IMR-90 (cell line): ENCODE results near the gene AOPEP. TPM values are rescaled to one million over a fixed set of nuclear protein-coding genes. Genes with fewer than 3 reads are reported as not detected.
A peak's percentile ranks its signal among the peaks of the same experiment; 100 is the strongest.

Experiments
- ATAC-seq: fragments of 200-7000 bp; cut with Tn5 transposase; 2 replicates; pipeline ENCODE4 v1.9.1; 2020; ENCODE audit warnings: low read depth, mild to moderate bottlenecking, moderate library complexity
- BruUV-seq: library from RNA; stranded (reverse); fragments of 400-500 nt; replicated peaks from 2 replicates; lab custom pipeline; 2021; lab: Mats Ljungman, UMichigan
- CTCF ChIA-PET: fragments of 300-600 bp; formaldehyde crosslinking; extraction: SDS; loops from one replicate; lab custom pipeline; 2021; ENCODE audit warnings: antibody characterized with exemption; lab: Yijun Ruan, JAX
- POLR2A ChIA-PET: fragments of 300-600 bp; sonication (Branson Sonifier 250); formaldehyde crosslinking; loops from one replicate; lab custom pipeline; 2022; ENCODE audit warnings: antibody characterized with exemption; ENCODE audit not compliant: unreplicated experiment; lab: Charles Lee
- DNase-seq: peaks from one replicate; pipeline ENCODE4 v3.0.0; 2013
- H2AFZ ChIP-seq: replicated peaks from 2 replicates; pipeline ENCODE3; 2013; ENCODE audit warnings: low read length, mild to moderate bottlenecking; ENCODE audit not compliant: poor library complexity
- H2AK5ac ChIP-seq: 2 replicates; pipeline ENCODE4 v1.6.1; 2013; ENCODE audit warnings: low read depth, low read length, inconsistent platforms
- H2AK9ac ChIP-seq: replicated peaks from 2 replicates; pipeline ENCODE3; 2013; ENCODE audit warnings: mild to moderate bottlenecking, low read depth, low read length, moderate library complexity; ENCODE audit not compliant: poor library complexity
- H2BK120ac ChIP-seq: 2 replicates; pipeline ENCODE4 v1.6.1; 2013; ENCODE audit warnings: low read depth, low read length, inconsistent platforms
- H2BK15ac ChIP-seq: 3 replicates; pipeline ENCODE4 v1.6.1; 2013; ENCODE audit warnings: low read depth, low read length, inconsistent platforms
- H2BK20ac ChIP-seq: 2 replicates; pipeline ENCODE4 v1.6.1; 2013; ENCODE audit warnings: low read depth, mild to moderate bottlenecking, inconsistent platforms, low read length, moderate library complexity
- H2BK5ac ChIP-seq: 2 replicates; pipeline ENCODE4 v1.6.1; 2013; ENCODE audit warnings: mild to moderate bottlenecking, low read depth, low read length, inconsistent platforms; ENCODE audit not compliant: poor library complexity, severe bottlenecking
- H3K14ac ChIP-seq: replicated peaks from 2 replicates; pipeline ENCODE4 v1.6.1; 2013; ENCODE audit warnings: low read depth, low read length, inconsistent platforms
- H3K18ac ChIP-seq: 2 replicates; pipeline ENCODE4 v1.6.1; 2013; ENCODE audit warnings: low read depth, low read length, control low read depth
- H3K23ac ChIP-seq: 2 replicates; pipeline ENCODE4 v1.6.1; 2013; ENCODE audit warnings: low read depth, low read length, inconsistent platforms
- H3K27ac ChIP-seq: 2 replicates; pipeline ENCODE4 v1.5.1; 2013; ENCODE audit warnings: mild to moderate bottlenecking, control low read depth, low read length; ENCODE audit not compliant: insufficient read depth
- H3K27me3 ChIP-seq: 2 replicates; pipeline ENCODE4 v1.6.1; 2013; ENCODE audit warnings: low read length; ENCODE audit not compliant: control insufficient read depth, insufficient read depth
- H3K36me3 ChIP-seq: 2 replicates; pipeline ENCODE4 v1.6.1; 2013; ENCODE audit warnings: low read length, mixed read lengths; ENCODE audit not compliant: control insufficient read depth, insufficient read depth
- H3K4ac ChIP-seq: 2 replicates; pipeline ENCODE4 v1.6.1; 2013; ENCODE audit warnings: low read depth, low read length, inconsistent platforms
- H3K4me1 ChIP-seq: 2 replicates; pipeline ENCODE4 v1.6.1; 2013; ENCODE audit warnings: low read length, mixed read lengths; ENCODE audit not compliant: control insufficient read depth, insufficient read depth
- H3K4me2 ChIP-seq: 2 replicates; pipeline ENCODE4 v1.6.1; 2013; ENCODE audit warnings: low read depth, mild to moderate bottlenecking, control low read depth, low read length, moderate library complexity
- H3K4me3 ChIP-seq: 2 replicates; pipeline ENCODE4 v1.5.1; 2013; ENCODE audit warnings: low read depth, mild to moderate bottlenecking, control low read depth, low read length, moderate library complexity; ENCODE audit not compliant: insufficient read depth
- H3K56ac ChIP-seq: 2 replicates; pipeline ENCODE4 v1.6.1; 2013; ENCODE audit warnings: low read length, inconsistent platforms; ENCODE audit not compliant: insufficient read depth; ENCODE audit errors: extremely low read depth
- H3K79me1 ChIP-seq, 2 experiments: 2 replicates each; pipeline ENCODE4 v1.6.1; 2013; ENCODE audit warnings: low read length in 2 of 2, inconsistent platforms in 1 of 2, low read depth in 1 of 2
- H3K9ac ChIP-seq: 2 replicates; pipeline ENCODE4 v1.6.1; 2013; ENCODE audit warnings: low read depth, low read length, control low read depth
- H3K9me1 ChIP-seq: 2 replicates; pipeline ENCODE4 v1.6.1; 2013; ENCODE audit warnings: low read length, inconsistent platforms; ENCODE audit not compliant: insufficient read depth
- H3K9me3 ChIP-seq: 2 replicates; pipeline ENCODE4 v1.6.1; 2013; ENCODE audit warnings: low read length; ENCODE audit not compliant: control insufficient read depth, insufficient read depth
- H4K20me1 ChIP-seq: 2 replicates; pipeline ENCODE4 v1.6.1; 2013; ENCODE audit warnings: low read length, inconsistent platforms; ENCODE audit not compliant: insufficient read depth
- H4K5ac ChIP-seq: 2 replicates; pipeline ENCODE4 v1.6.1; 2013; ENCODE audit warnings: mild to moderate bottlenecking, low read depth, low read length, control low read depth
- H4K8ac ChIP-seq, 2 experiments: 2 replicates each; pipeline ENCODE4 v1.6.1; 2013; ENCODE audit warnings: low read depth in 2 of 2, low read length in 2 of 2, control low read depth in 1 of 2, inconsistent platforms in 1 of 2
- H4K91ac ChIP-seq: 2 replicates; pipeline ENCODE4 v1.6.1; 2013; ENCODE audit warnings: low read depth, low read length, inconsistent platforms; ENCODE audit not compliant: insufficient read depth
- BHLHE40 ChIP-seq: fragments of 150-350 bp; IDR thresholded peaks from 2 replicates; pipeline ENCODE4 v1.6.1; 2016; ENCODE audit warnings: mild to moderate bottlenecking, low read depth, low read length
- MXI1 ChIP-seq: IDR thresholded peaks from 2 replicates; pipeline ENCODE4 v1.6.1; 2012; ENCODE audit warnings: low read depth, mild to moderate bottlenecking, low read length, moderate library complexity, borderline replicate concordance
- RFX5 ChIP-seq: IDR thresholded peaks from 2 replicates; pipeline ENCODE4 v1.8.0; 2012; ENCODE audit warnings: low read depth, mild to moderate bottlenecking, low read length, moderate library complexity
- SMC3 ChIP-seq: fragments of 150-350 bp; IDR thresholded peaks from 2 replicates; pipeline ENCODE4 v1.6.1; 2016; ENCODE audit warnings: low read depth, mild to moderate bottlenecking, antibody characterized with exemption, low read length, moderate library complexity
- WGBS, 2 experiments: methylation state at CpG; one replicate each; pipeline versions ENCODE4 v1.1.5 to v1.1.7; 2013; ENCODE audit warnings: missing lambda C conversion rate in 2 of 2; ENCODE audit not compliant: insufficient read length in 1 of 2; ENCODE audit errors: extremely low coverage in 2 of 2; 5-methylcytosine and 5-hydroxymethylcytosine counted together
- dilution Hi-C: fragments of 300-500 bp; cut with HindIII; formaldehyde crosslinking; loops from one replicate; pipeline ENCODE4 v1.14.3; 2018; ENCODE audit warnings: low sequenced_read_pairs; ENCODE audit not compliant: unreplicated experiment
- in situ Hi-C: fragments of 300-500 bp; cut with MboI; formaldehyde crosslinking; loops from 3 replicates; pipeline ENCODE4 v1.14.3; 2019; ENCODE audit warnings: low sequenced_read_pairs, inconsistent platforms, mixed read lengths
- intact Hi-C: fragments of 100-400 bp; cut with micrococcal nuclease; formaldehyde crosslinking; loops from 2 replicates; pipeline ENCODE4 v1.10.0; 2022
- polyA plus RNA-seq, 3 experiments: library from polyadenylated mRNA; depleted of rRNA; stranded (reverse); fragments of >200 nt; gene quantifications; 2 replicates each; pipeline ENCODE4 v1.2.3, GENCODE V29; 2012; ENCODE audit warnings: low replicate concordance in 1 of 3
- total RNA-seq: library from RNA; depleted of rRNA; stranded (reverse); fragments of >200 nt; gene quantifications from 2 replicates; pipeline ENCODE4 v1.2.3, GENCODE V29; 2012

The AOPEP gene
- total and polyA plus RNA-seq, 2 of the 4 experiments (the other 2 are of a cell fraction), result 34.9 to 38.7 TPM

- H2AK9ac ChIP-seq, result no peak overlapping the region
- no peak overlapping the region for H3K9ac ChIP-seq
- peak overlapping the region; percentile 21; the same call in 1 of the 2 replicates for H2BK20ac ChIP-seq
- H3K18ac ChIP-seq, result no peak overlapping the region
- peaks cover 12% of the 10 kb centered on the region; the same call in 1 of the 2 replicates for H3K9me1 ChIP-seq
- H3K27ac ChIP-seq, result no peak overlapping the region
- DNase-seq, result peak; percentile 51
- no peaks in the 10 kb centered on the region for H3K9me3 ChIP-seq
- H3K23ac ChIP-seq, result no peak overlapping the region; the same call in 1 of the 2 replicates
- peak overlapping the region; percentile 32; the same call in 1 of the 2 replicates for H4K91ac ChIP-seq
- 0 out of 3 replicates have a peak overlapping the region, but pooled peaks have one; percentile 25 for H2BK15ac ChIP-seq
- intact Hi-C loops (loop anchor here (5.0 kb wide), 1 partner anchor 206 kb away; no protein-coding TSS in a partner anchor), in situ Hi-C loops (no loop called here), dilution Hi-C loops (no loop called here)
- peak overlapping the region; percentile 15 for H2BK5ac ChIP-seq
- H3K4me3 ChIP-seq, result no peak overlapping the region
- POLR2A ChIA-PET, result no interaction called here
- no CpG with 5 or more reads among the region's 1 CpG for WGBS, 2 experiments
- 0 out of 2 replicates have a peak, but pooled peaks have one; percentile 12 for ATAC-seq
- peaks cover 4% of the 10 kb centered on the region; the same call in 1 of the 2 replicates for H3K36me3 ChIP-seq
- H3K79me1 ChIP-seq, result peaks cover 4 to 6% of the 10 kb centered on the region in 2 experiments; a peak in 3 of 4 replicates
- BruUV-seq, result no TSS peak
- H4K5ac ChIP-seq, result no peak overlapping the region
- H4K8ac ChIP-seq, result peak overlapping the region in 1 of 2 experiments; percentile 12; a peak in 1 of 4 replicates
- no peak overlapping the region for H3K4me2 ChIP-seq
- no peak overlapping the region for H2AFZ ChIP-seq
- CTCF ChIA-PET, result no interaction called here
- peaks cover 19% of the 10 kb centered on the region for H3K4me1 ChIP-seq
- H2AK5ac ChIP-seq, result peak overlapping the region; percentile 41
- no peak for TF ChIP-seq SMC3
- TF ChIP-seq MXI1, result no peak
- no peak for TF ChIP-seq BHLHE40
- no peak for TF ChIP-seq RFX5
- no peaks in the 10 kb centered on the region for H3K27me3 ChIP-seq
- H3K14ac ChIP-seq, result peak overlapping the region; percentile 75
- no peaks in the 10 kb centered on the region; the same call in 1 of the 2 replicates for H4K20me1 ChIP-seq
- peak overlapping the region; percentile 61 for H3K4ac ChIP-seq
- no peak overlapping the region for H3K56ac ChIP-seq
- H2BK120ac ChIP-seq, result peak overlapping the region; percentile 24
Observed at GRCh38 chr9:94801234-94801633, 74.7 kb downstream of the AOPEP start.
